Astrocyte of the cerebellum (primary cell): ENCODE results near the gene FAM193B.

Experiments used
- DNase-seq: peaks from one replicate; pipeline ENCODE4 v3.0.0-alpha.2; 2011; ENCODE audit warnings: low read depth
- H3K4me3 ChIP-seq: 2 replicates; pipeline ENCODE4 v1.5.1; 2011; ENCODE audit warnings: mild to moderate bottlenecking, low read depth, low read length, moderate library complexity
- CTCF ChIP-seq: IDR thresholded peaks from 2 replicates; pipeline ENCODE4 v1.5.1; 2012; ENCODE audit warnings: low read length, low read depth, moderate library complexity, mild to moderate bottlenecking; ENCODE audit errors: missing control alignments
- in situ Hi-C: cut with HindIII; loops from 2 replicates; pipeline ENCODE4 v1.10.0; 2017; ENCODE audit warnings: low sequenced_read_pairs

Gene FAM193B

DNA sequence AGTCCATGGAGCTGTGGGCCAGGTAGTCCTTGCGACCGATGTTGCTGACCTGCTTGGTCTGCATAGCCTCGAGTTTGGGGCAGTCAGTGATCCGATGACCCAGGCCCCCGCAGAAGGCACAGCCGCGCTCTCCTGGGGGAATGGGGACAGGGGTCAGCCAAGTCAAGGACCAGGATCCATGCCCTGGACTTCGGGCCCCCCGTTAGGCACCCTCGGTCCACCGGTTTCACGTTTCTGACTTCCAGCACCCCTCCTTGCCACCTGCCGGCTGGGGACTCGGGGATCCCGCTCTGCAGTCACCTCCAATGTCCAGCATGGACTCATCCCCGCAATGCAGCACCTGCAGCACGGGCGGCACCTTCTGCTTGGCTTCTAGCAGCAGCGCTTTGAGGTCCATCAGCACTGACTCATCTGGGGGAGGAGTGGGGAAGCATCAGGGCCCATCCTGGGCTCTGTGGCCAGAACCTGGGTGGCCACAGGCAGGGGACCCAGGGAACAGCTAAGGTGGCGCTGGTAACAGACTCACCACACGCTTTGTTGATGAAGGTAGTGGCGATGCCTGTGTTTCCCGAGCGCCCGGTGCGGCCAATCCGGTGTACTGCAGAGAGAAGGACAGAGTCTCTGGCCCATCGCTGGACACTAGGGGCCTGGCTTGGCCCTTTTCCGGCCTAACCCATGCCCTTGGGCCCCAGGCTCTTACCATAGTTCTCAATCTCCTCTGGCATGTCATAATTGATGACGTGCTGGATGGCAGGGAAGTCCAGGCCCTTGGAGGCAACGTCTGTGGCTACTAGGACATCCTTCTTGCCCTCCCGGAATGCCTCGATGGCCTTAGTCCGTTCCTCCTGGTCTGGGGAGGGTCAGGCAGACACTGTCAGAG is 42.3 kb downstream of the FAM193B start:
- no peak for DNase-seq
- no peak for TF ChIP-seq CTCF
- H3K4me3 ChIP-seq = no peak overlapping the region
- in situ Hi-C loops = no loop called here

DNA sequence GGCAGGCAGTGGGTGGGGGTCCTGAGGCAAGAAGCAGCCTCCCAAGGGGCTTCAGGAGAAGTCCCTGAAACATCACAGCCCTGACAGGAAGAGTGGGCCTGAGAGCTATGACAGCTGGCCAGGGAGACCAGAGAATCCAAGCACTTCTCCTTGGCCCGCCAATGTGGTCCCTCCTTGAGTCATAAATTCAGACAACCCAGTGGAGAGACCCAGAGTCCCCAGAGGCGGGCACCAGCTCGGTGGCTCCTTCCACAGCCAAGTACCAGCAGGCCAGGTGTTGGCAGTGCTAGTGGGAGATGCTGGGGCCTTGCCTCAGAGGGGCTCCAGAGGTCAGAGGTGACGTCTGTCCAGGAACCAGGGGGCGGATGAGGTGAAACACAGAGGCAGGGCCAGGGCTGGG is 43.2 kb downstream of the FAM193B start:
- H3K4me3 ChIP-seq = no peak overlapping the region
- no peak for DNase-seq
- in situ Hi-C loops = no loop called here
- no peak for TF ChIP-seq CTCF

DNA sequence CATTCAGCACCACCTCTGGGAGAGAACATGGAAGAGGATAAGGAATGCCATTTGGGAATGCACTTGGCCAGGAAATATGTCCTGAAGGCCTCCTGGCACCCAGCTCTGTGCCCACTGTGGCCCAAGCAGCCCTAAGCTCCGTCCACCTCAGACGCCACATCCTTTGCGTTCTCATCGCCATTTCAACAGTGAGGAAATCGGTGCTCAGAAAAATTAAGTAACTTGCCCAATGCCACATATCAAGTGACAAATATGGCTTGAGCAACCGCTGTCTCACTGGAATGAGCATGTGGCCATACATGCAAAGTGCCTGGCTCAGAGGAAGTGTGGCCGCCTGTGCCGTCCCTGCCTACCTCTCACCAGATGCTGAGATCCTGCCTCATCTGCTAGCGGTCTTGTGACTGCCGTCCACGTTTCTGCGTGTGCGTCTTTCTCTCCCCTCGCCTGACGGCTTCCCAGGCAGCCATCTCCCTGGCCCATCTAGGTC is 43.8 kb downstream of the FAM193B start:
- in situ Hi-C loops = no loop called here
- TF ChIP-seq CTCF = no peak
- no peak for DNase-seq
- no peak overlapping the region for H3K4me3 ChIP-seq

DNA sequence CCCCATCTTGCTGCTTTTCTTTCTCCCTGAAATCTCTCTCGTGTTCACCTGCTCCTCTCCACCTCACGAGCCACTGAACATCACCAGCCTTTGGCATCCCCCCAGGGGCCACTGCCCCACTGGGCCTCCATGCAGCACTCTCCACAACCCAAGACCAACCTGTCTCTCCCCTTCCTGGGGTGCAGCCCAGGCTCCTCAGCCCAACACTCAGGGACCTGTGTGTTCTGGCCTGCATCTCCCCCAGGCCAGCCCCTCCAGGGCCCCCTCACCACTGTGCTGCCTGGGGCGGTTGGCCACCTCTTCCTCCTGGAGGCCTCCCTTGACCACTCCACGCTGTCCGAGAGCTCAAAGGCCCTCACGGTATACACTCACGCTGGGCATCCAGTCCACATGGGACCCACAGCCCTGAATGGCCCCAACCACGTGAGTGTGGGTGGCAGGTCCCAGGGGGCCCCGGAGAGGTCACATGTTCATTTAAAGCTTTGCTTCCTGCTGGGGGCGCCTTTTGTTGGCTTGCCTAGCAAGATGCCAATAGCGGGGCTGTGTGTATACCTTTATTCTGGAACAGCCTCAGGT is 44.3 kb downstream of the FAM193B start:
- no peak overlapping the region for H3K4me3 ChIP-seq

DNA sequence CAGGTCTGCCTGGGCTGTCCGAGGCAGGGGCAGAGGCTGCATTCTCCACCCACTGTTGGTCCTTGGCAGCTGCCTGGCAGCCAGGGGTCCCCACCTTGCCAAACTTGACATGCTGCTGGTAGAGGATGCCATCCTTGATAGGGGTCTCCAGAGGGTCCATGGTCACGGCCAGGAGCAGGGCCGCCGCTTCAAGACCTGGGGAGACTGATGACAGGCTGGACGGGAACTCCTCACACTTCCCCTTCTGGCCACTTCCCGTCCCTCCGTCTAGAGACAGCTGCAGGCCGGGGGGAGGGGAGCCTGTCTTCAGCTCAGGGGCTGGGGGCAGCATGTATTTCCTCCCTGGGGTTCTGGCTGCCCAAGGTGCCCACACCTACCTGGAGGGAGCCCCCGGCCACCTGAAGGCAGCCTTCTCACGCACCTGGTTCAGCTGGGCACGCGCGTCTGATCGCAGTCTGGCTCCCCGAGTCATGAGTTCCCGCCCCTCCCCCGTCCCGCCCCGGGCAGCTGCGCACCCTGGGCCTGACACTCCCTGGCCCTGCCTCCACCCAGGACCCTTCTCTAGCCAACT is 44.9 kb downstream of the FAM193B start, which contains the start of gene DOK3:
Gene DOK3, minus strand, starts transcription at position 446 of the 571 bp plus-strand sequence. Its CDS starts 286 bp downstream, at position 160.
- no peak for TF ChIP-seq CTCF
- in situ Hi-C loops = no loop called here
- DNase-seq = no peak
- H3K4me3 ChIP-seq = no peak within 1 kb of the TSS

More for the DNA sequence above, 44.3 kb downstream of the FAM193B start:
- DNase-seq = no peak
- in situ Hi-C loops = no loop called here
- TF ChIP-seq CTCF = no peak

DNA sequence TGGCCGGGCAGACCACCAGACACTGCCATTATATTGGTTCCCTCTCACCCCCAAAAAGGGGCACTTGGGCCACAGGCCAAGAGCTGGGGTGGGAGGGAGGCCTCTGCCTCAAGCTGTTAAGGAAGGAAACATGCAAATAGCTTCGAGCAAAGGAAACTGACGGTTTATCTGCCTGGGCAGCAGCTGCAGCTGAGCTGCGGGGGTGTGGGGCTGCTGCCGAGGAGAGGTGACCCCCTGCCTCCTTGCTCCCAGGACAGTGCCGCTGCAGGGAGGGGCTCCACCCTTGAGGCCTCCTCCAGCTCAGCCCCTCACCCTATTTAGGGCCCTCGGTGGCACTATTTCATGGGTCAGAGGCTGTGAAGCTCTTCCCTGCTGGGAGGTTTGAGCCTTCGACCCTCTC is 45.5 kb downstream of the FAM193B start:
- H3K4me3 ChIP-seq = no peak overlapping the region
- no peak for DNase-seq
- no peak for TF ChIP-seq CTCF
- in situ Hi-C loops = no loop called here
